Endodermal cell (in vitro differentiated cells): Measurements from ENCODE around the gene PLEKHJ1. TPM values are rescaled to one million over a fixed set of nuclear protein-coding genes. Genes with fewer than 3 reads are reported as not detected.

ENCODE experiments used
- DNase-seq: peaks from one replicate; pipeline ENCODE4 v3.0.0-alpha.2; 2017
- H3K27ac ChIP-seq: 2 replicates; pipeline ENCODE4 v1.5.1; 2013; ENCODE audit warnings: mild to moderate bottlenecking, low read depth, low read length, moderate library complexity
- H3K27me3 ChIP-seq: 2 replicates; pipeline ENCODE4 v1.6.1; 2013; ENCODE audit warnings: mild to moderate bottlenecking, low read length, moderate library complexity; ENCODE audit not compliant: insufficient read depth, control insufficient read depth, poor library complexity, severe bottlenecking
- H3K36me3 ChIP-seq: 2 replicates; pipeline ENCODE4 v1.7.0; 2013; ENCODE audit warnings: mild to moderate bottlenecking, low read length, moderate library complexity; ENCODE audit not compliant: control insufficient read depth, insufficient read depth
- H3K4me1 ChIP-seq: one replicate; pipeline ENCODE4 v1.7.0; 2013; ENCODE audit warnings: low read length; ENCODE audit not compliant: control insufficient read depth, insufficient read depth
- H3K4me3 ChIP-seq: 2 replicates; pipeline ENCODE4 v1.5.1; 2013; ENCODE audit warnings: mild to moderate bottlenecking, low read length, moderate library complexity
- H3K9ac ChIP-seq: 2 replicates; pipeline ENCODE4 v1.6.1; 2013; ENCODE audit warnings: mild to moderate bottlenecking, low read length, moderate library complexity; ENCODE audit not compliant: poor library complexity, severe bottlenecking; ENCODE audit errors: extremely low read depth
- H3K9me3 ChIP-seq: 2 replicates; pipeline ENCODE4 v1.6.1; 2013; ENCODE audit warnings: mild to moderate bottlenecking, low read length, moderate library complexity; ENCODE audit not compliant: control insufficient read depth
- H3K27ac Mint-ChIP-seq: 2 replicates; pipeline ENCODE4 v1.8.0; 2020; ENCODE audit warnings: mixed read lengths
- H3K27me3 Mint-ChIP-seq: 2 replicates; pipeline ENCODE4 v1.8.0; 2021; ENCODE audit warnings: mild to moderate bottlenecking, mixed read lengths; ENCODE audit not compliant: insufficient read depth
- H3K36me3 Mint-ChIP-seq: 2 replicates; pipeline ENCODE4 v1.8.0; 2020; ENCODE audit warnings: low read depth, mixed read lengths
- H3K4me1 Mint-ChIP-seq: 2 replicates; pipeline ENCODE4 v1.8.0; 2020; ENCODE audit warnings: mixed read lengths
- H3K4me3 Mint-ChIP-seq: 2 replicates; pipeline ENCODE4 v1.8.0; 2020; ENCODE audit warnings: mild to moderate bottlenecking, moderate library complexity, mixed read lengths
- H3K9me3 Mint-ChIP-seq: 2 replicates; pipeline ENCODE4 v1.8.0; 2020; ENCODE audit warnings: mild to moderate bottlenecking, mixed read lengths
- CTCF ChIP-seq: fragments of 200-600 bp; sonication (generic); conservative IDR thresholded peaks from 2 replicates; pipeline ENCODE4 v1.5.0; 2021; ENCODE audit warnings: antibody characterized with exemption, mild to moderate bottlenecking
- WGBS, 2 experiments: methylation state at CpG; one replicate each; pipeline versions ENCODE4 v1.1.5 to v1.1.7; 2013; ENCODE audit warnings: missing lambda C conversion rate in 2 of 2, mixed read lengths in 1 of 2; ENCODE audit not compliant: insufficient coverage in 1 of 2, insufficient read length in 1 of 2; 5-methylcytosine and 5-hydroxymethylcytosine counted together
- total RNA-seq, 2 donors: library from RNA; stranded (reverse); fragmentation: NEBNext Ultra II Directional in 1 of 2; extraction: Animal tissue kit (Norgen Biotek cat#: 25700) in 1 of 2; gene quantifications; 2 replicates in 1 of 2; 3 replicates in 1 of 2; pipeline ENCODE4 v1.2.1, GENCODE V29; 2021

PLEKHJ1 gene
- total RNA-seq, 2 donors from 2014 or later: 146 to 192 TPM

DNA sequence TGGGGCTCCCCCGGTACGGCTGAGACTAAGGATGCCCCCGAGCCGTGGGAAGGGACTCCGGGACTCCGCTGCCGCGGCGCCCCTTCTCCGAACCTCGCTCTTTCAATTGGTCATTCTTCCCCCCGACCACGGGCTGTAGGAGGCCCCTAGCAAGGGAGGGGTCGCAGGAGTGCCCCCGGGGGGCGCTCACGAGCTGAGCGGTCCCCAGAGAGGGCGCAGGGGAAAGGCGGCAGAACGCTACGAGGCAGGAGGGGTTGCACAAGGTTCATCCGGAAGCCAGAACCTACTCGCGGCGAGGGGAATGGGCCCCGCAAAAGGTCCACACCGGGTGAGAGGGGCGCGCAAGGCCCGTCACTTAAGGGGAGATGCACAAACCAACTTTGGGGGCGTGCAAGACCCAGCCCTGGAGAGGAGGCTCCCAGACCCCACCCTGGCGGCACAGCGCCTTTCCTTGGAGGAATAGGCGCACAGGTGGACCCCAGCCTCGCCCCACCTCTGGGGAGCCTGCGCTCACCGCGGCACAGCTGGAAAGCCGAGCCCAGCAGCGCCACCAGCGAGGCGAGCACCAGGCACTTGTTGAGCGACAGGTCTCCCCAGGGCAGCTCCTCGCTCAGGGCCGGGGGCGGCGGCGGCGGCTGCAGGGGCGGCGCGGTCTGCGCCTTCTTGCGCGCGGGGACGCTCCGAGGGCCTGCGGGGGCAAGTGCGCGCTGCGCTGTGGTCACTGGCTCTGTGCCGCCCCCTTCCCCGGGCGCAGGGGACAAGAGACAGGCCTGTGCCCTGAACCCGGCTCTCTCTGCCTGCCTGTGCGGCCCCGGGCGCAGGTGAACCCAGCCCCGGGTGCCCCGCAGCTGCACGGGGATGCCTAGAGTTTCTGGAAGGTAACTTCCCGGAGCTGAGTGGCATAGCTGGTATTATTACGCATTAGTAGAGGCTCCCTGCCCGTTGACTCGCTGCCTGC lies 17.3 kb upstream of the PLEKHJ1 start:
- peaks cover 3% of the 10 kb centered on the region for H3K4me1 Mint-ChIP-seq
- H3K9me3 ChIP-seq: no peaks in the 10 kb centered on the region
- no peaks in the 10 kb centered on the region for H3K36me3 ChIP-seq
- H3K4me3 ChIP-seq: peak overlapping the region; percentile 73
- peaks cover 3% of the 10 kb centered on the region for H3K36me3 Mint-ChIP-seq
- H3K27ac Mint-ChIP-seq: peak overlapping the region; percentile 74
- peak; percentile 86 for DNase-seq
- no peaks in the 10 kb centered on the region for H3K4me1 ChIP-seq
- peaks cover 10% of the 10 kb centered on the region for H3K27me3 Mint-ChIP-seq
- no peaks in the 10 kb centered on the region for H3K9me3 Mint-ChIP-seq
- peak overlapping the region; percentile 54 for H3K4me3 Mint-ChIP-seq
- H3K9ac ChIP-seq: no peak overlapping the region
- peaks cover 16% of the 10 kb centered on the region for H3K27me3 ChIP-seq
- 6 to 11% methylated on average over 38 to 77 of the region's 77 CpGs for WGBS, 2 experiments
- H3K27ac ChIP-seq: no peak overlapping the region
- TF ChIP-seq CTCF: peak; percentile 70

DNA sequence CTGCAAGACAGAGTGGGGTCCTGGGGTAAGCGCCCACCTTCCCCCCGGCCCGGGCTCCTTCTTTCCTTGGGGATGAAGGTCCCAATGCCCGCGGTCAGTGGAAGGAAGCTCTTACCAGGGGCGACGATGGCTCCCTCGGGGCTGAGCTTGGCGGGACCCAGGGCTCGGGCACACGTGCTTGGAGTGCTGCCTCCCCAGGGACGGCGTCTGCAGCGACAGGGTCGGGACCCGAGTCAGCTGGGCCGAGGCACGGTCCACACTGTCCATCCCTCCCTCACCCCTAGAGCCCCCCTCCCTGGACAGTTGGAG lies 16.6 kb upstream of the PLEKHJ1 start:
- Mint-ChIP-seq H3K4me3 (peak overlapping the region; percentile 54), H3K27ac (no peak overlapping the region), H3K27me3 (peaks cover 10% of the 10 kb centered on the region), H3K4me1 (peaks cover 3% of the 10 kb centered on the region), H3K36me3 (peaks cover 4% of the 10 kb centered on the region), H3K9me3 (no peaks in the 10 kb centered on the region)
- H3K4me3 ChIP-seq: peak overlapping the region; percentile 73
- 51 to 61% methylated on average over 6 to 18 of the region's 18 CpGs for WGBS, 2 experiments
- H3K9me3 ChIP-seq: no peaks in the 10 kb centered on the region
- H3K9ac ChIP-seq: no peak overlapping the region
- no peaks in the 10 kb centered on the region for H3K4me1 ChIP-seq
- H3K27ac ChIP-seq: no peak overlapping the region
- no peaks in the 10 kb centered on the region for H3K36me3 ChIP-seq
- TF ChIP-seq CTCF: no peak
- H3K27me3 ChIP-seq: peaks cover 16% of the 10 kb centered on the region
- DNase-seq: no peak

- Histone ChIP-seq H3K9me3 (no peaks in the 10 kb centered on the region), H3K27me3 (peaks cover 16% of the 10 kb centered on the region), H3K27ac (no peak overlapping the region), H3K4me1 (no peaks in the 10 kb centered on the region), H3K36me3 (peaks cover 1% of the 10 kb centered on the region), H3K4me3 (no peak overlapping the region), H3K9ac (no peak overlapping the region)
- Mint-ChIP-seq H3K9me3 (no peaks in the 10 kb centered on the region), H3K36me3 (peaks cover 4% of the 10 kb centered on the region), H3K27ac (no peak overlapping the region), H3K4me3 (no peak overlapping the region), H3K27me3 (peaks cover 10% of the 10 kb centered on the region), H3K4me1 (peaks cover 3% of the 10 kb centered on the region)
- no peak for DNase-seq
- no peak for TF ChIP-seq CTCF
- WGBS, 2 experiments: 74 to 81% methylated on average over 54 to 74 of the region's 74 CpGs
These were observed 16.1 kb upstream of the PLEKHJ1 start for GRCh38 chr19:2252055-2252796.
